Large intestine (tissue), 3 donors: ENCODE data around the gene FAF1. TPM values are rescaled to one million over a fixed set of nuclear protein-coding genes. Genes with fewer than 3 reads are reported as not detected.

Experiments
- DNase-seq, 2 donors: peaks; one replicate each; pipeline versions ENCODE4 v3.0.0 to v3.0.0-alpha.2; 2013
- H3K27ac ChIP-seq: one replicate; pipeline ENCODE4 v1.5.1; 2013; ENCODE audit warnings: low read length
- H3K27me3 ChIP-seq: 2 replicates; pipeline ENCODE4 v1.6.1; 2013; ENCODE audit warnings: low read length; ENCODE audit not compliant: control insufficient read depth, insufficient read depth
- H3K36me3 ChIP-seq: 2 replicates; pipeline ENCODE4 v1.6.1; 2013; ENCODE audit warnings: low read length; ENCODE audit not compliant: control insufficient read depth, insufficient read depth
- H3K4me1 ChIP-seq: one replicate; pipeline ENCODE4 v1.6.1; 2013; ENCODE audit warnings: low read length; ENCODE audit not compliant: control insufficient read depth, insufficient read depth
- H3K4me3 ChIP-seq: one replicate; pipeline ENCODE4 v1.5.1; 2013; ENCODE audit warnings: low read length
- H3K9me3 ChIP-seq: one replicate; pipeline ENCODE4 v1.6.1; 2013; ENCODE audit warnings: mild to moderate bottlenecking, low read depth, low read length, moderate library complexity; ENCODE audit not compliant: control insufficient read depth
- WGBS: methylation state at CpG from one replicate; pipeline ENCODE4 v1.1.5; 2013; ENCODE audit warnings: low lambda C conversion rate; ENCODE audit not compliant: insufficient coverage; 5-methylcytosine and 5-hydroxymethylcytosine counted together
- polyA plus RNA-seq: library from polyadenylated mRNA; unstranded; fragments of 120-200 nt; gene quantifications from one replicate; pipeline ENCODE4 v1.2.1, GENCODE V29; 2013

FAF1 gene
- polyA plus RNA-seq, 1 donor, result 47.1 TPM

DNA sequence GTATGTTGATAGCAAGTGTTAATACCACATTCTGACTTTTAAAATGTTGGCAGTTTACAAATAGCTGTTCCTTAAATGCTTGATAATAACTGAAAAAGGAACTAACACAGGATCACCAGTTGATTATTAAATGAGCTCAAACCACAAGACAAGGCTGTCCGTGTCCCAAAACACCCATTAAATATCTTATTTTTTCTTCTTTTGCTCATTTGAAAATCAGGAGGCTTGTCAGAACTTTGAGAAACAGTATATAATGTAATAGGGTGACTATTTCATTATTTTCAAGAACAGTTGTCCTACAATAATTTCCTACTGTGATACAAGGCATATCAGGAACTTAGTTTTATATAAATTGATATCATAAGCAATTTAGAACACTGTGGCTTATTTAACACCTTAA, 12.7 kb upstream of the FAF1 start:
- WGBS, result no CpG with 5 or more reads among the region's 1 CpG
- Histone ChIP-seq H3K36me3 (no peaks in the 10 kb centered on the region), H3K4me3 (no peak overlapping the region), H3K27me3 (peaks cover 60% of the 10 kb centered on the region), H3K4me1 (peaks cover 15% of the 10 kb centered on the region), H3K27ac (no peak overlapping the region), H3K9me3 (no peaks in the 10 kb centered on the region)
- no peak for DNase-seq

DNA sequence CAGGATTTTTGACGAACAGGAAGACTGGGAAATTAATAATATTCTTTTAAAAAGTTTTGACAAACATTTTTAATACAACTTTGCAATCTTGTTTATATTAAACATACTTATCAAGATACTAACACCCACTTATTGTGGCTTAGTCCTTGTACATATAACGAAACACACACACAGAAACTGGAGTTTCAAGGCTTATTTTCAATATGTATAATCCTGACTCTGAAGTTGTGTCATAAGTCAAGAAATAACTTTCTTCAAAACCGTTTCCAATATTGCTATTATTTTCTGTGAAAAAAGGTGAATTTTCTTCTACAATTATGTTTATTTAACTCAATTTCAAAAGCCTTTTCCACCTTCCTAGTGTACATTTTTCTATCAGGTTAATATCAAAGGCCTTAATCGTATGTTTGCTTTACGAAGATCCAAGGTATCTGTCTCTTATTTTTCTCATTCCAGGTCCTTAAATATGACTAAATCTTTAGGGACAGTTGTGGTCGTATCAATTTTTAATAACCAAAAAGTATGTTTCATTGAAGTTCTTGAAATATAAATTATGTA, 11.8 kb upstream of the FAF1 start:
- Histone ChIP-seq H3K36me3 (no peaks in the 10 kb centered on the region), H3K27ac (no peak overlapping the region), H3K27me3 (peaks cover 51% of the 10 kb centered on the region), H3K9me3 (no peaks in the 10 kb centered on the region), H3K4me3 (no peak overlapping the region), H3K4me1 (peaks cover 8% of the 10 kb centered on the region)
- WGBS, result 43% methylated on average over 4 of the region's 6 CpGs
- no peak for DNase-seq

DNA sequence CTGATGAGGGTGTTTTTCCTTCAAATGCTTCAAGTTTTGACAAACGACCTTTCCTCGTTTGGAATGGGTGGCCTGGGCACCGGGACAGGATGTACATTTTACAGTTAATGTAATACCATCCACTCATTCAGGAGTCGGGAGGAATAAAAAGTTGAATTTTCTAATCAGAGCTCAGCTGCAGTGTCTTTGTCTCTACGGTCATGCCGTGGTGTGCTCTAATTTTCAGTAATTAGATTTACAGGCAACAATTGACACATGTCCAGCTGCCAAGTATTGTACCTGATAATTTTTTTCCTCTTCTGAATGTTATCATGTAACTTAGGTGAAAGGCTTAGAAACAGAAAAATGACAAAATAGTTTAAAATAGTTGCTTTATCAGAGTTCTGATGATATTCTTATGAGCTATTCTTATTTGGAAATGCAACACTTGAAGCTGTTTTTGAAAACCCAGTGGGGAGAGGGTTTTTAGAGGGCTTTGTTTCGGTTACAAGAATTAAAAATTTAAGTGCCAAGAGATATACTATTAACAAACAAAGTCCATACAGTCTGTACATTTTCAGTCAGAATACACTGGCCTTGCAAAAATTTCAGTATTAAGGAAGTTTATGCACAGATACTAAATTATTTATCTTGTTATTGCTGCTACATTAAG, 11.0 kb upstream of the FAF1 start:
- H3K4me1 ChIP-seq, result peaks cover 6% of the 10 kb centered on the region
- H3K27me3 ChIP-seq, result peaks cover 43% of the 10 kb centered on the region
- H3K4me3 ChIP-seq, result peak overlapping the region; percentile 63
- H3K36me3 ChIP-seq, result no peaks in the 10 kb centered on the region
- 60% methylated on average over 1 of the region's 7 CpGs for WGBS
- no peaks in the 10 kb centered on the region for H3K9me3 ChIP-seq
- no peak overlapping the region for H3K27ac ChIP-seq
- DNase-seq, result peak in 1 of 2 donors; percentile 15

DNA sequence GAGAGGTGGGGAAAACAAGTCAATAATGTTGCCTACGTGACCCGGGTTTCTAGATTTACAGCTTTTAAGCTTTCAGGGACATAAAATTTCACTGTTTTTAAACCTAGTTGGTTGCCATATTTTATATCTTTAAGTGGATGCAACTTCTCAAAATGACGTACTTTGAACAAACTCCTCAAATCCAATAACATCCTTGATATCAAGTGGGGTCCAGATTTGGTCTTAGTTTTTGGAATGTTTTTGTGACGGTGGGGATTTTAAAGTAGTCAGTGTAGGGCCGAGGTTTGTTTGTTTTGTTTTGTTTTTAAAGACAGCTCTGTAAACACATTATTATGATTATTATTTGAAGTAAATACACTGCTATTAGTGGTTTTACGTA, 10.4 kb upstream of the FAF1 start:
- H3K9me3 ChIP-seq, result no peaks in the 10 kb centered on the region
- H3K4me1 ChIP-seq, result peaks cover 6% of the 10 kb centered on the region
- H3K27me3 ChIP-seq, result peaks cover 40% of the 10 kb centered on the region
- DNase-seq, result peak in 1 of 2 donors; percentile 3
- no peak overlapping the region for H3K27ac ChIP-seq
- WGBS, result no CpG with 5 or more reads among the region's 6 CpGs
- peak overlapping the region; percentile 63 for H3K4me3 ChIP-seq
- H3K36me3 ChIP-seq, result no peaks in the 10 kb centered on the region

DNA sequence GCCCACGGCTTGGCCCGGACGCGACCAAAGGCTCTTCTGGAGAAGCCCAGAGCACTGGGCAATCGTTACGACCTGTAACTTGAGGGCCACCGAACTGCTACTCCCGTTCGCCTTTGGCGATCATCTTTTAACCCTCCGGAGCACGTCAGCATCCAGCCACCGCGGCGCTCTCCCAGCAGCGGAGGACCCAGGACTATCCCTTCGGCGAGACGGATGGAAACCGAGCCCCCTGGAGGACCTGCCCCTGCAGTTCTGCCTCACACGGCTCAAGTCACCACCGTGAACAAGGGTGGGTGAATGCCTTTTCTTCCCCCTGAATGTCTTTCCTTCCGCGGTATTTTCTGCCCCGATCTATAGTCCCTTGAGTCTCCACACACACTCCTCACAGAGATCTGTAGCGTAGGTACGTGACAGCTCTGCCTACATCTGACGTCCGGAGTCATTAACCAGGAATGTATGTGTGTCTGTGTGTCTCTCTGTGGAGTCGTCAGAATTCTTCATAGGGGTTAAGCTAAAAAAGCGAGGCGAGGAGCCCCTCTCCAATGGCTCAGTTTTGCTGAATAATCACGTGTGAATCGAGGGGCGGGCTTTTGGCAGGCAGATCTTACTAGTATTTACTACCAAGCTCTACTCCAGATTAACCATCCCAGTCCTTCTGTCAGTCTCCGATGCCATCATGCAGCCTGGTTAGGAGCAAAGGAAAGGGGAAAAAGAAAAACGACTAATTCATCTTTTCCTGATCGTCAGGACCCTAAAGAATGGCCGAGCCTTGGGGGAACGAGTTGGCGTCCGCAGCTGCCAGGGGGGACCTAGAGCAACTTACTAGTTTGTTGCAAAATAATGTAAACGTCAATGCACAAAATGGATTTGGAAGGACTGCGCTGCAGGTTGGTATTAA, 9.8 kb upstream of the FAF1 start, which contains the start of gene CDKN2C:
Gene CDKN2C (plus strand): TSS at position 635 of the 898 bp plus-strand sequence. CDS start 124 bp downstream, at position 759.
- Histone ChIP-seq H3K4me1 (peaks cover 6% of the 10 kb centered on the region), H3K27me3 (peaks cover 41% of the 10 kb centered on the region), H3K9me3 (no peaks in the 10 kb centered on the region), H3K4me3 (peak within 1 kb of the TSS; percentile 63), H3K27ac (peak within 1 kb of the TSS; percentile 71), H3K36me3 (no peaks in the 10 kb centered on the region)
- 0% methylated on average over 4 of the region's 44 CpGs for WGBS
- DNase-seq, result peak; percentile 26 to 69

DNA sequence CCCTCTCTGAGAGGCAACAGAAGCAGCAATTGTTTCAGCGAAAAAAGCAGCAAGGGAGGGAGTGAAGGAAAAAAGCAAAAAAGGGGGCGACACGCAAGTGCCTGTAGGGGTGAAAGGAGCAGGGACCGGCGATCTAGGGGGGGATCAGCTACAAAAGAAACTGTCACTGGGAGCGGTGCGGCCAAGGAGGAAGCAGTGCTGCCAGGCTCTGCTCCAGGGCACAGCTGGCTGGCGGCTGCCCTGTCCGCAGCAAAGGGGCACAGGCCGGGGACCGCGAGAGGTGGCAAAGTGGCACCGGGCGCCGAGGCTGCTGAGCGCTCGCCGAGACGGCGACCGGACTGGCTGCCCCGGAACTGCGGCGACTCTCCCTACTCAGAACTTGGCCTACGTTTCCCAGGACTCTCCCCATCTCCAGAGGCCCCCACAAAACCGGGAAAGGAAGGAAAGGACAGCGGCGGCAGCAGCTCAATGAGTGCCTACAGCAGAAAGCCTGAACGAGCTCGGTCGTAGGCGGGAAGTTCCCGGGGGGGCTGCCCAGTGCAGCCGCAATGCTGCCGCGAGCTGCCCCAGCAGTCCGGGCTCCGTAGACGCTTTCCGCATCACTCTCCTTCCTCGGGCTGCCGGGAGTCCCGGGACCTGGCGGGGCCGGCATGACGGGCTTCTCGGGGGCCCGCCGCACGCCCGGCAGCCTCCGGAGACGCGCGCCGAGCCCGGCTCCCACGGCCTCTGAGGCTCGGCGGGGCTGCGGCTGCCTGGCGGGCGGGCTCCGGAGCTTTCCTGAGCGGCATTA, 8.9 kb upstream of the FAF1 start:
- Histone ChIP-seq H3K27ac (peak overlapping the region; percentile 71), H3K4me3 (peak overlapping the region; percentile 63), H3K4me1 (peaks cover 6% of the 10 kb centered on the region), H3K9me3 (no peaks in the 10 kb centered on the region), H3K27me3 (peaks cover 34% of the 10 kb centered on the region), H3K36me3 (no peaks in the 10 kb centered on the region)
- no CpG with 5 or more reads among the region's 65 CpGs for WGBS
- peak; percentile 10 to 54 for DNase-seq

DNA sequence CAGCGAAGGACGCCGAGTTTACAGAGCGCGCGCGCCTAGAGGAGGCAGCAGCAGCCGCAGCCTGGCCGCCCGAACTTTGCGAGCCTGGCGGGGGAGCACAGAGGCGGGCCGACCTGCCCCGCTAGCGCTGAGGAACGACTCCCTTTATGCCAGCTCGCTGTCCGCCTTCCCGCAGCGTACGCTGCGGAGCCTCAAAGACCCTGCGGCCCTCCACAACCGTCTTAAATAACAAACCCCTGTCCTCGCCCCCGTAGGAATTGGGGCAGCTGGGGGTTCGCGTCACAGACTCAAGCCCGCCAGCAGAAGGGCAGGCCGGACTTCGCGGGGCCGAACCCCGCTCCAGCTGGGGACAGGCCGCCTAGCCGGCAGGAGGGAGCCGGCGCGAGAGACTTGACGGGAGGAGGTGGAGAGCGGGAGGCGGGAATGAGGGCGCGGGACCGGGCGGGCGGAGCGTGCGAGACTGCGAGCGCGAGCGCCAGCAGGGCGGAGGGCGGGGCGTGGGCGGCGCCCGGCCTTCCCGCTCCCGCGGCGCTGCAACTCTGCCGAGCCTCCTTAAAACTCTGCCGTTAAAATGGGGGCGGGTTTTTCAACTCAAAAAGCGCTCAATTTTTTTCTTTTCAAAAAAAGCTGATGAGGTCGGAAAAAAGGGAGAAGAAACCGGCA, 8.2 kb upstream of the FAF1 start:
- peak; percentile 85 to 91 for DNase-seq
- peaks cover 28% of the 10 kb centered on the region for H3K27me3 ChIP-seq
- no peaks in the 10 kb centered on the region for H3K36me3 ChIP-seq
- H3K4me3 ChIP-seq, result peak overlapping the region; percentile 63
- peaks cover 6% of the 10 kb centered on the region for H3K4me1 ChIP-seq
- no CpG with 5 or more reads among the region's 70 CpGs for WGBS
- peak overlapping the region; percentile 89 for H3K27ac ChIP-seq
- no peaks in the 10 kb centered on the region for H3K9me3 ChIP-seq

DNA sequence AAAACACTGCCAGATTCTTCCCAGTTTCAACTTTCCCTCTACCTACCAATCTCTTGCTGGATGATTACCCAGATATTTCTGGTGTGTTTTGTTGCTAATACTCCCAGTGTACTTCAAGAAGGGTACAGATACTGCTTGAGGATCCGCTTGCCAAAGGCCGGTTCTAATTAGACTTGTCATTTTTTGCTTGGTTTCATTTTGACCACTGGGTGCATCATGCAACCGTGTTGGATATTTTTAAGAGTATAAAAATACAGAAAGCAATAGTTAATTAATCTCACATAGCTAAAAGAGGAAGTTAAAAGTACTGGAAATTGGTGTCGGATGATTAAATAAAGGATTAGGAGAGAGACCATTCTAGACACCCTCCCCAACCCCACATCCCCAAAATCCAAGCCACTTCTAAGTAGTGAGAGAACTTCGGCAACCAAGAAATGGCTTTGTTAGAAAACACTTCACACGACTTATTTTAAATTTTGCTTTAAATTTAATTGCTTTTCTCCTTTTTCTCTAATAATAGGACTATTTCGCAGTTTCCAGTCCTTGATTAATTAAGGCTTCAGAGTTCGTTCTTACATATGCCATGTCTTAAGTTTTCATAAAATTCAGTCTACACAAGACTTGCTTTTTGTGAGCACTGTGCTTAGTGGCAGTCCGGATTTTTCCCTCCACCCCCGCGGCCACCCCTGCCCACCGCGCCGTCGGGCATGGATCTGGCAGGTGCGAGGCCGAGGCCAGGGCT, 7.5 kb upstream of the FAF1 start:
- Histone ChIP-seq H3K36me3 (no peaks in the 10 kb centered on the region), H3K9me3 (no peaks in the 10 kb centered on the region), H3K27ac (peak overlapping the region; percentile 89), H3K27me3 (peaks cover 25% of the 10 kb centered on the region), H3K4me1 (peaks cover 6% of the 10 kb centered on the region), H3K4me3 (peak overlapping the region; percentile 63)
- no peak for DNase-seq
- 28% methylated on average over 4 of the region's 17 CpGs for WGBS

DNA sequence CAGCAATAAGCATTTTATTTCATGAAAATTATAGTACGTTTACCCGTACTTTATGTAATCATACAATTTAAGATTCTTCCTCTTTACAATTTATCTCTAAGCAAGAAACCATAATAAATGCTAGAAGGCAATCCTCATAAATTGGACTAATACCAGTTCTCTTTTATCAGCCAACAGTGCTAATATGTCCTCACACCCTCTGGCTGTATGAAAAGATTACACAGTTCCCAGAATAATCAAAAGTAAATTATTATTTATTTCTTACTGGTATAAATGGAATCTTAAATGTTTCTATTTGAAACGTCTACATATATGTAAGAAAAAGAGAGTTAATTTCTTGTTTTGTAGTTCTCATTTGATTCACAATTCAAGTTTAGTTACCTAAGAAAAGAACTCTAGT, 6.9 kb upstream of the FAF1 start:
- 94% methylated on average over 2 of the region's 3 CpGs for WGBS
- H3K27ac ChIP-seq, result no peak overlapping the region

More for the DNA sequence above, 6.9 kb upstream of the FAF1 start:
- DNase-seq, result no peak
- Histone ChIP-seq H3K4me3 (no peak overlapping the region), H3K4me1 (peaks cover 6% of the 10 kb centered on the region), H3K9me3 (no peaks in the 10 kb centered on the region), H3K36me3 (no peaks in the 10 kb centered on the region), H3K27me3 (peaks cover 23% of the 10 kb centered on the region)
